ENCODE measurements around the gene POLR1E.
"Not testable (repeated sequence)": the region's sequence is repeated elsewhere in the genome, so short reads cannot be mapped to it uniquely, and the experiment has no call there.

POLR1E gene

GRCh38 chr9:37477443-37477842, 8.3 kb upstream of the POLR1E start:
- H3K27ac ChIP-seq (ENCODE audit: low read depth, low read length); H3K36me3 ChIP-seq (ENCODE audit: control insufficient read depth in 1 of 2, insufficient read depth in 2 of 2, low read length in 2 of 2); H3K9ac ChIP-seq (ENCODE audit: low read depth in 1 of 2, low read length in 2 of 2); H3K4me3 ChIP-seq (ENCODE audit: low read depth in 1 of 2, low read length in 2 of 2); H3K27me3 ChIP-seq (ENCODE audit: control insufficient read depth in 1 of 2, insufficient read depth in 2 of 2, low read length in 2 of 2); H3K4me1 ChIP-seq (ENCODE audit: control insufficient read depth in 1 of 2, insufficient read depth in 2 of 2, low read length in 2 of 2); H3K9me3 ChIP-seq (ENCODE audit: control insufficient read depth in 1 of 2, low read length in 2 of 2): not testable (repeated sequence)

DNA sequence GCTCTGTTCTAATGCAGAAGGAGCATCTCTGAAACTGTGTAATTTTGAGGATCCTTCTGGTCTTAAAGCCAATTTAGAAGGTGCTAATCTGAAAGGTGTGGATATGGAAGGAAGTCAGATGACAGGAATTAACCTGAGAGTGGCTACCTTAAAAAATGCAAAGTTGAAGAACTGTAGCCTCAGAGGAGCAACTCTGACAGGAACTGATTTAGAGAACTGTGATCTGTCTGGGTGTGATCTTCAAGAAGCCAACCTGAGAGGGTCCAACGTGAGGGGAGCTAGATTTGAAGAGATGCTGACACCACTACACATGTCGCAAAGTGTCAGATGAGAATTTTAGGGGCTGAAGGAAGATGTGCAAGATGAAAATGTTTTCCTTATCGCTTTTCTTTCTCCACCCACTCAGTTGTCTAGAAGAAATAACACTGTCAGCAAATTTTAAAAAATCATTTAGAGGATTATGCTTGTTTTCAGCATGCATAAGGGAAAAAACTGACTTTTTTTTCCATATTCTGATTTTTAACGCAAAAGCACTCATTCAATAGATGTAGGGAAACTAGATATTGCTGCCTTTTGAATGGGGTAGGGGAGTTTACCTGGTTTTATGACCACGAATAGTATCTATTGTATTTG, 7.6 kb upstream of the POLR1E start:
- not testable (repeated sequence) for H3K4me3 ChIP-seq (ENCODE audit: low read depth in 1 of 2, low read length in 2 of 2); H3K36me3 ChIP-seq (ENCODE audit: control insufficient read depth in 1 of 2, insufficient read depth in 2 of 2, low read length in 2 of 2); H3K4me1 ChIP-seq (ENCODE audit: control insufficient read depth in 1 of 2, insufficient read depth in 2 of 2, low read length in 2 of 2); H3K27me3 ChIP-seq (ENCODE audit: control insufficient read depth in 1 of 2, insufficient read depth in 2 of 2, low read length in 2 of 2); H3K27ac ChIP-seq (ENCODE audit: low read depth, low read length); H3K9me3 ChIP-seq (ENCODE audit: control insufficient read depth in 1 of 2, low read length in 2 of 2); H3K9ac ChIP-seq (ENCODE audit: low read depth in 1 of 2, low read length in 2 of 2)

GRCh38 chr9:37480759-37481158, 5.0 kb upstream of the POLR1E start:
- Histone ChIP-seq H3K36me3 (ENCODE audit: control insufficient read depth in 1 of 2, insufficient read depth in 2 of 2, low read length in 2 of 2) (no peaks in the 10 kb centered on the region), H3K4me1 (ENCODE audit: control insufficient read depth in 1 of 2, insufficient read depth in 2 of 2, low read length in 2 of 2) (peaks cover 0 to 14% of the 10 kb centered on the region in 2 donors), H3K9ac (ENCODE audit: low read depth in 1 of 2, low read length in 2 of 2) (no peak overlapping the region)

DNA sequence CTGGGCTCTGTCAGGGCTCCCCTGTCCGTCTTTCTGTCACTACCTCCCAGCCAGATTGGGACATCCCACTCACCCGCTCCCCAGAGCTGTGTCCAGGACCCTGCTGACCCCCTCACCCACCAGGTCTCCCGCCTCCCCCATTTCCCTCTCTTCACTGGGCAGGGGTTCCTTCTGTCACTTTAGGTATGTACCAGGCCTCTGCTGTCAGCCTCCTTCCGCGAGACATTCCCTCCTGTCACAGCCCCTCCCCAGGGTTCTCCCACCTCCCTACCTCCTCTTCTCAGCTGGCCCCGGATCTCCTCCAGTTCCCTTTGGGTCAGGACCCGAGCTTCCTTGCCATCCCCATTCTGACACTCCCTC, 488 bp downstream of the POLR1E start:
- Histone ChIP-seq H3K27me3 (ENCODE audit: control insufficient read depth in 1 of 2, insufficient read depth in 2 of 2, low read length in 2 of 2) (peaks cover 0 to 5% of the 10 kb centered on the region in 2 donors), H3K36me3 (ENCODE audit: control insufficient read depth in 1 of 2, insufficient read depth in 2 of 2, low read length in 2 of 2) (peaks cover 5 to 13% of the 10 kb centered on the region in 2 donors), H3K4me3 (ENCODE audit: low read depth in 1 of 2, low read length in 2 of 2) (peak overlapping the region; percentile 87 to 97), H3K27ac (ENCODE audit: low read depth, low read length) (no peak overlapping the region), H3K9me3 (ENCODE audit: control insufficient read depth in 1 of 2, low read length in 2 of 2) (no peaks in the 10 kb centered on the region), H3K4me1 (ENCODE audit: control insufficient read depth in 1 of 2, insufficient read depth in 2 of 2, low read length in 2 of 2) (peaks cover 16 to 30% of the 10 kb centered on the region in 2 donors), H3K9ac (ENCODE audit: low read depth in 1 of 2, low read length in 2 of 2) (peak overlapping the region; percentile 81 to 96)

More at GRCh38 chr9:37480759-37481158, 5.0 kb upstream of the POLR1E start:
- Histone ChIP-seq H3K9me3 (ENCODE audit: control insufficient read depth in 1 of 2, low read length in 2 of 2) (no peaks in the 10 kb centered on the region), H3K4me3 (ENCODE audit: low read depth in 1 of 2, low read length in 2 of 2) (no peak overlapping the region), H3K27ac (ENCODE audit: low read depth, low read length) (no peak overlapping the region), H3K27me3 (ENCODE audit: control insufficient read depth in 1 of 2, insufficient read depth in 2 of 2, low read length in 2 of 2) (peaks cover 0 to 5% of the 10 kb centered on the region in 2 donors)

GRCh38 chr9:37486616-37487548, 1.1 kb downstream of the POLR1E start:
- Histone ChIP-seq H3K27ac (ENCODE audit: low read depth, low read length) (no peak overlapping the region), H3K9me3 (ENCODE audit: control insufficient read depth in 1 of 2, low read length in 2 of 2) (no peaks in the 10 kb centered on the region), H3K27me3 (ENCODE audit: control insufficient read depth in 1 of 2, insufficient read depth in 2 of 2, low read length in 2 of 2) (no peaks in the 10 kb centered on the region)

DNA sequence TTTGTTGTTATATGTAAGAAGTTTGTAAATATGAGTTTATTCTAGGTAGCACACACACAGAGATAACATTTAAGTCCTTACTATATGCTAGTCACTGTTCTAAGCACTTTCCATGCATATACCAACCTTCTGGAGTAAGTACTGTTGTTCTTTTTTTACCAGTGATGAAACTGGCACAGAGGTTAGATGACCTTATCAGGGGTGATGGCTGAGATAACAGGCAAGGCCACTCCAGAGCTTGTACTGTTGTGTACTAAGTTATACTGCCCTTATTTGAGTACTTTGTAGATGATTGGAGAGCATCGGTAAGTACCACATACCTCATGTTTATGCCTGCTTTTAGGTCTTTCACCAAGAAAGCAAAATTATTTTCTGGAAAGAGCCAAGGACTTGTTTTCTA, 6.2 kb downstream of the POLR1E start:
- Histone ChIP-seq H3K27ac (ENCODE audit: low read depth, low read length) (no peak overlapping the region), H3K27me3 (ENCODE audit: control insufficient read depth in 1 of 2, insufficient read depth in 2 of 2, low read length in 2 of 2) (no peaks in the 10 kb centered on the region), H3K36me3 (ENCODE audit: control insufficient read depth in 1 of 2, insufficient read depth in 2 of 2, low read length in 2 of 2) (peaks cover 18 to 53% of the 10 kb centered on the region in 2 donors), H3K4me3 (ENCODE audit: low read depth in 1 of 2, low read length in 2 of 2) (no peak overlapping the region), H3K4me1 (ENCODE audit: control insufficient read depth in 1 of 2, insufficient read depth in 2 of 2, low read length in 2 of 2) (peaks cover 9% of the 10 kb centered on the region in 2 donors), H3K9me3 (ENCODE audit: control insufficient read depth in 1 of 2, low read length in 2 of 2) (no peaks in the 10 kb centered on the region), H3K9ac (ENCODE audit: low read depth in 1 of 2, low read length in 2 of 2) (no peak overlapping the region)

More at GRCh38 chr9:37486616-37487548, 1.1 kb downstream of the POLR1E start:
- H3K4me1 ChIP-seq (ENCODE audit: control insufficient read depth in 1 of 2, insufficient read depth in 2 of 2, low read length in 2 of 2), result peaks cover 16 to 29% of the 10 kb centered on the region in 2 donors
- H3K36me3 ChIP-seq (ENCODE audit: control insufficient read depth in 1 of 2, insufficient read depth in 2 of 2, low read length in 2 of 2), result peaks cover 6 to 16% of the 10 kb centered on the region in 2 donors
- H3K9ac ChIP-seq (ENCODE audit: low read depth in 1 of 2, low read length in 2 of 2), result peak overlapping the region; percentile 81 to 96
- H3K4me3 ChIP-seq (ENCODE audit: low read depth in 1 of 2, low read length in 2 of 2), result peak overlapping the region; percentile 87 to 97

DNA sequence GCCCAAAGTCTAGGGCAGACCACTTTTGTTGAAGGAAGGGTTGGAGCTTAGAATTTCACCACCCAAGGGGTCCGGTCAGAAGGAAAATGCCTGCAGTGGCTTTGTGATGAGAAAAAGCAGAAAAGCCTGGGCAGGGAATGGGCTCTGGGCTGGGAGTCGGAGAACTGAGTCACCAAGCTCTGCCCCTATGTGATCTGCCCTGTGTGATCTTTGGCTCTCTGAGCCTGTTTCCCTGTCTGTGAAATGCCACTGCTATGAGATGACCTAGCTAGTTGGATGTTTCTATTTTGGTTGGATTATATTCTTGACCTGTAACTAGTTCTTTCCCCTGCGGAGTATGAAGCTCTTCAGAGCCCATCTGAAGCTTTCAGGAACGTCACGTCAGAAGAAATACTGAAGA, 9.8 kb downstream of the POLR1E start:
- Histone ChIP-seq H3K4me1 (ENCODE audit: control insufficient read depth in 1 of 2, insufficient read depth in 2 of 2, low read length in 2 of 2) (no peaks in the 10 kb centered on the region), H3K4me3 (ENCODE audit: low read depth in 1 of 2, low read length in 2 of 2) (no peak overlapping the region), H3K27me3 (ENCODE audit: control insufficient read depth in 1 of 2, insufficient read depth in 2 of 2, low read length in 2 of 2) (no peaks in the 10 kb centered on the region), H3K27ac (ENCODE audit: low read depth, low read length) (no peak overlapping the region), H3K36me3 (ENCODE audit: control insufficient read depth in 1 of 2, insufficient read depth in 2 of 2, low read length in 2 of 2) (peaks cover 26 to 68% of the 10 kb centered on the region in 2 donors), H3K9me3 (ENCODE audit: control insufficient read depth in 1 of 2, low read length in 2 of 2) (no peaks in the 10 kb centered on the region), H3K9ac (ENCODE audit: low read depth in 1 of 2, low read length in 2 of 2) (no peak overlapping the region)

- Histone ChIP-seq H3K9me3 (ENCODE audit: control insufficient read depth in 1 of 2, low read length in 2 of 2) (no peaks in the 10 kb centered on the region), H3K27ac (ENCODE audit: low read depth, low read length) (no peak overlapping the region), H3K36me3 (ENCODE audit: control insufficient read depth in 1 of 2, insufficient read depth in 2 of 2, low read length in 2 of 2) (peaks cover 30 to 70% of the 10 kb centered on the region in 2 donors), H3K4me3 (ENCODE audit: low read depth in 1 of 2, low read length in 2 of 2) (no peak overlapping the region), H3K9ac (ENCODE audit: low read depth in 1 of 2, low read length in 2 of 2) (no peak overlapping the region), H3K4me1 (ENCODE audit: control insufficient read depth in 1 of 2, insufficient read depth in 2 of 2, low read length in 2 of 2) (no peaks in the 10 kb centered on the region), H3K27me3 (ENCODE audit: control insufficient read depth in 1 of 2, insufficient read depth in 2 of 2, low read length in 2 of 2) (no peaks in the 10 kb centered on the region)
These were observed 10.3 kb downstream of the POLR1E start for GRCh38 chr9:37496020-37496419.

DNA sequence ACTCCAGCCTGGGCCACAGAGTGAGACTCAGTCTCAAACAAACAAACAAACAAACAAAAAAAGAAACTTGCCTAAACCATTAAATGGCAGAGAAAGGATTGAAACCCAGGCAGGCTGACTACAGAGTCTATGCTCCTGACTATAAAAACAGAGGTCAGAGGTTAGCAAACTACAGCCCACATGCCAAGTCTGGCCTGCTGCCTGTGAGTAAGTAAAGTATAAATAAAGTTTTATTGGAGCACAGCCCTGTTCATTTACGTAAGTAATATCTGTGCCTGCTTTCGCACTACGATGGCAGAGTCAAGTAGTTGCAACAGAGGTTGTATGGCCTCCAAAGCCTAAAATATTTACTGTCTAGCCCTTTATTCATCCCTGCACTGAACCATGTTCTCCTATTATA, 11.6 kb downstream of the POLR1E start:
- Histone ChIP-seq H3K4me3 (ENCODE audit: low read depth in 1 of 2, low read length in 2 of 2) (no peak overlapping the region), H3K9me3 (ENCODE audit: control insufficient read depth in 1 of 2, low read length in 2 of 2) (no peaks in the 10 kb centered on the region), H3K9ac (ENCODE audit: low read depth in 1 of 2, low read length in 2 of 2) (no peak overlapping the region), H3K36me3 (ENCODE audit: control insufficient read depth in 1 of 2, insufficient read depth in 2 of 2, low read length in 2 of 2) (peaks cover 37 to 78% of the 10 kb centered on the region in 2 donors), H3K27ac (ENCODE audit: low read depth, low read length) (no peak overlapping the region), H3K4me1 (ENCODE audit: control insufficient read depth in 1 of 2, insufficient read depth in 2 of 2, low read length in 2 of 2) (no peaks in the 10 kb centered on the region), H3K27me3 (ENCODE audit: control insufficient read depth in 1 of 2, insufficient read depth in 2 of 2, low read length in 2 of 2) (no peaks in the 10 kb centered on the region)

GRCh38 chr9:37498457-37498856, 12.7 kb downstream of the POLR1E start:
- Histone ChIP-seq H3K27ac (ENCODE audit: low read depth, low read length) (no peak overlapping the region), H3K36me3 (ENCODE audit: control insufficient read depth in 1 of 2, insufficient read depth in 2 of 2, low read length in 2 of 2) (peaks cover 33 to 80% of the 10 kb centered on the region in 2 donors), H3K9ac (ENCODE audit: low read depth in 1 of 2, low read length in 2 of 2) (no peak overlapping the region), H3K27me3 (ENCODE audit: control insufficient read depth in 1 of 2, insufficient read depth in 2 of 2, low read length in 2 of 2) (no peaks in the 10 kb centered on the region), H3K4me1 (ENCODE audit: control insufficient read depth in 1 of 2, insufficient read depth in 2 of 2, low read length in 2 of 2) (no peaks in the 10 kb centered on the region), H3K4me3 (ENCODE audit: low read depth in 1 of 2, low read length in 2 of 2) (no peak overlapping the region), H3K9me3 (ENCODE audit: control insufficient read depth in 1 of 2, low read length in 2 of 2) (no peaks in the 10 kb centered on the region)

Measured in duodenal mucosa (tissue), 2 donors.